Neural crest cell (in vitro differentiated cells): ENCODE results near the gene ENTPD1. TPM values are rescaled to one million over a fixed set of nuclear protein-coding genes. Genes with fewer than 3 reads are reported as not detected.

Experiments used
- DNase-seq: peaks from one replicate; pipeline ENCODE4 v3.0.0; 2021; ENCODE audit warnings: low read depth, mixed read lengths, low spot score
- H3K27ac Mint-ChIP-seq: one replicate; pipeline ENCODE4 v1.8.0; 2021; ENCODE audit warnings: mild to moderate bottlenecking, mixed read lengths; ENCODE audit not compliant: unreplicated experiment
- H3K27me3 Mint-ChIP-seq: 2 replicates; pipeline ENCODE4 v1.8.0; 2021; ENCODE audit warnings: low read depth, mild to moderate bottlenecking, mixed read lengths
- H3K36me3 Mint-ChIP-seq: 2 replicates; pipeline ENCODE4 v1.8.0; 2021; ENCODE audit warnings: low read depth, mild to moderate bottlenecking, mixed read lengths
- H3K4me1 Mint-ChIP-seq: 2 replicates; pipeline ENCODE4 v1.8.0; 2021; ENCODE audit warnings: mixed read lengths
- H3K4me3 Mint-ChIP-seq: one replicate; pipeline ENCODE4 v1.8.0; 2021; ENCODE audit warnings: mild to moderate bottlenecking, mixed read lengths
- H3K9me3 Mint-ChIP-seq: 2 replicates; pipeline ENCODE4 v1.8.0; 2021; ENCODE audit warnings: mixed read lengths
- CTCF ChIP-seq: fragments of 200-600 bp; sonication (generic); conservative IDR thresholded peaks from 2 replicates; pipeline ENCODE4 v1.5.0; 2021; ENCODE audit warnings: antibody characterized with exemption, mild to moderate bottlenecking
- total RNA-seq: library from RNA; stranded (reverse); gene quantifications from 2 replicates; pipeline ENCODE4 v1.2.1, GENCODE V29; 2021

The ENTPD1 gene
- total RNA-seq, 1 donor from 2014 or later: 0.37 TPM

- no peaks in the 10 kb centered on the region for H3K9me3 Mint-ChIP-seq
- H3K27me3 Mint-ChIP-seq: no peaks in the 10 kb centered on the region
- H3K4me3 Mint-ChIP-seq: no peak overlapping the region
- TF ChIP-seq CTCF: no peak
- no peaks in the 10 kb centered on the region for H3K36me3 Mint-ChIP-seq
- H3K27ac Mint-ChIP-seq: no peak overlapping the region
- no peak for DNase-seq
- peaks cover 8% of the 10 kb centered on the region for H3K4me1 Mint-ChIP-seq
Measured at GRCh38 chr10:95739056-95739455, 16.9 kb upstream of the ENTPD1 start.

- Mint-ChIP-seq H3K27ac (no peak overlapping the region), H3K27me3 (no peaks in the 10 kb centered on the region), H3K4me3 (no peak overlapping the region), H3K4me1 (peaks cover 8% of the 10 kb centered on the region), H3K36me3 (no peaks in the 10 kb centered on the region), H3K9me3 (peaks cover 2% of the 10 kb centered on the region)
- no peak for TF ChIP-seq CTCF
- no peak for DNase-seq
Measured at GRCh38 chr10:95741807-95742467, 14.0 kb upstream of the ENTPD1 start.

GRCh38 chr10:95742485-95742884 lies 13.5 kb upstream of the ENTPD1 start:
- H3K4me1 Mint-ChIP-seq: peaks cover 8% of the 10 kb centered on the region
- no peaks in the 10 kb centered on the region for H3K27me3 Mint-ChIP-seq
- no peak for TF ChIP-seq CTCF
- H3K9me3 Mint-ChIP-seq: peaks cover 4% of the 10 kb centered on the region
- H3K27ac Mint-ChIP-seq: no peak overlapping the region
- H3K4me3 Mint-ChIP-seq: no peak overlapping the region
- DNase-seq: no peak
- no peaks in the 10 kb centered on the region for H3K36me3 Mint-ChIP-seq

- TF ChIP-seq CTCF: no peak
- Mint-ChIP-seq H3K27ac (no peak overlapping the region), H3K36me3 (no peaks in the 10 kb centered on the region), H3K9me3 (peaks cover 5% of the 10 kb centered on the region), H3K27me3 (no peaks in the 10 kb centered on the region), H3K4me1 (peaks cover 8% of the 10 kb centered on the region), H3K4me3 (no peak overlapping the region)
- DNase-seq: no peak
Measured at GRCh38 chr10:95742962-95743535, 12.9 kb upstream of the ENTPD1 start.

- Mint-ChIP-seq H3K27ac (no peak overlapping the region), H3K27me3 (no peaks in the 10 kb centered on the region), H3K36me3 (no peaks in the 10 kb centered on the region), H3K9me3 (peaks cover 7% of the 10 kb centered on the region), H3K4me3 (no peak overlapping the region), H3K4me1 (peaks cover 8% of the 10 kb centered on the region)
- TF ChIP-seq CTCF: no peak
- no peak for DNase-seq
Measured at GRCh38 chr10:95745501-95745900, 10.5 kb upstream of the ENTPD1 start.
